Measurements from ENCODE around the gene C3orf38. TPM values are rescaled to one million over a fixed set of nuclear protein-coding genes. Genes with fewer than 3 reads are reported as not detected.
A peak's percentile ranks its signal among the peaks of the same experiment; 100 is the strongest.

The C3orf38 gene
- total and polyA plus RNA-seq, 9 of the 15 experiments (the other 6 are each of a cell fraction or from before 2014, with no cell fraction given): 8.7 to 22.1 (median 16.2) TPM

GRCh38 chr3:88180398-88180999 lies 30.7 kb downstream of the C3orf38 start:
- Histone ChIP-seq H3K9me1 (ENCODE audit: control insufficient read depth, insufficient read depth, low read length) (no peaks in the 10 kb centered on the region), H3K4me2 (ENCODE audit: insufficient read depth, low read length) (no peak overlapping the region), H3K4me1 (replicated peaks in 1 of 2; ENCODE audit: control insufficient read depth in 2 of 2, insufficient read depth in 2 of 2, low read length in 2 of 2) (no peaks in the 10 kb centered on the region), H3K79me2 (ENCODE audit: control insufficient read depth, insufficient read depth, low read length) (no peaks in the 10 kb centered on the region), H3K36me3 (ENCODE audit: control insufficient read depth, insufficient read depth, low read length) (no peaks in the 10 kb centered on the region), H3K4me3 (no peak overlapping the region), H2AFZ (ENCODE audit: low read depth, low read length) (no peak overlapping the region), H3K9ac (ENCODE audit: insufficient read depth in 1 of 2, low read depth in 2 of 2, low read length in 2 of 2) (no peak overlapping the region), H3K27me3 (ENCODE audit: control insufficient read depth in 2 of 2, insufficient read depth in 2 of 2, low read length in 2 of 2) (no peaks in the 10 kb centered on the region), H3K27ac (ENCODE audit: extremely low read depth, low read depth, low read length) (no peak overlapping the region), H4K20me1 (replicated peaks; ENCODE audit: control insufficient read depth, insufficient read depth, low read length) (no peaks in the 10 kb centered on the region), H3K9me3 (replicated peaks; ENCODE audit: control insufficient read depth, insufficient read depth, low read depth, low read length) (no peaks in the 10 kb centered on the region)
- DNase-seq (ENCODE audit: extremely low read depth in 1 of 4, low spot score in 3 of 4) (peak in 2 of 4 experiments; percentile 16 to 60), FAIRE-seq (peak; percentile 69), ATAC-seq (peak; percentile 86)
- POLR2A ChIA-PET: no interaction called here
- CTCF ChIA-PET (ENCODE audit: low intra/inter-chr PET ratio): no interaction called here
- intact Hi-C loops (cut with micrococcal nuclease): loop anchor here (1.0 to 2.0 kb wide), 3 partner anchors 176 to 882 kb away; no protein-coding TSS in a partner anchor
- no TSS peak for BruUV-seq (replicated peaks)
- in situ Hi-C loops (cut with MboI): no loop called here
- WGBS (ENCODE audit: insufficient coverage, low coverage, missing lambda C conversion rate): 29% methylated on average over 4 of the region's 4 CpGs
- TF ChIP-seq REST (IDR thresholded peaks at IDR 0.05; ENCODE audit: borderline replicate concordance) (peak; percentile 39; the same call in 1 of the 2 replicates), REST (CRISPR knock-in tag; IDR thresholded peaks at IDR 0.05; ENCODE audit: low read depth) (no peak), GTF2A2 (tag; IDR thresholded peaks at IDR 0.05) (no peak), RAD21 (CRISPR knock-in tag; conservative IDR thresholded peaks at IDR 0.05 in 1 of 2, IDR thresholded peaks at IDR 0.05 in 1 of 2) (peak; percentile 54 to 76), ZNF512 (tag; IDR thresholded peaks at IDR 0.05) (peak; percentile 69), SMC3 (conservative IDR thresholded peaks at IDR 0.05; ENCODE audit: insufficient read depth, low read depth, low read length) (0 out of 2 replicates have a peak, but pooled peaks have one; percentile 23), E2F8 (IDR thresholded peaks at IDR 0.05; ENCODE audit: low read depth, partially characterized antibody) (no peak), MAFF (IDR thresholded peaks at IDR 0.05; ENCODE audit: low read length) (no peak)
